Epithelial cell of esophagus (primary cell): ENCODE data around the gene NLRP4.

Experiments
- DNase-seq: peaks from one replicate; pipeline ENCODE4 v3.0.0; 2010; ENCODE audit warnings: low read depth
- H3K4me3 ChIP-seq: 2 replicates; pipeline ENCODE4 v1.5.1; 2011; ENCODE audit warnings: mild to moderate bottlenecking, low read length, control low read depth
- CTCF ChIP-seq: IDR thresholded peaks from 2 replicates; pipeline ENCODE4 v1.5.1; 2011; ENCODE audit warnings: low read depth, mild to moderate bottlenecking, low read length, control low read depth, inconsistent platforms; ENCODE audit not compliant: insufficient read depth; ENCODE audit errors: missing control alignments

Gene NLRP4

GRCh38 chr19:55867101-55867500 is 30.8 kb downstream of the NLRP4 start:
- H3K4me3 ChIP-seq = no peak overlapping the region
- no peak for DNase-seq
- no peak for TF ChIP-seq CTCF

GRCh38 chr19:55870736-55871135 is 34.4 kb downstream of the NLRP4 start:
- DNase-seq = no peak
- no peak overlapping the region for H3K4me3 ChIP-seq
- no peak for TF ChIP-seq CTCF

- no peak for DNase-seq
- TF ChIP-seq CTCF = no peak
- no peak overlapping the region for H3K4me3 ChIP-seq
Measured at GRCh38 chr19:55877211-55877610, 40.9 kb downstream of the NLRP4 start.

GRCh38 chr19:55882626-55883025 is 46.3 kb downstream of the NLRP4 start:
- DNase-seq = no peak
- no peak for TF ChIP-seq CTCF
- no peak overlapping the region for H3K4me3 ChIP-seq

GRCh38 chr19:55898911-55899310 is 62.6 kb downstream of the NLRP4 start:
- no peak overlapping the region for H3K4me3 ChIP-seq
- DNase-seq = no peak
- no peak for TF ChIP-seq CTCF

- no peak for DNase-seq
- TF ChIP-seq CTCF = no peak
- H3K4me3 ChIP-seq = no peak overlapping the region
Measured at GRCh38 chr19:55901369-55902079, 65.2 kb downstream of the NLRP4 start.

- no peak for DNase-seq
- no peak for TF ChIP-seq CTCF
- H3K4me3 ChIP-seq = no peak overlapping the region
Measured at GRCh38 chr19:55902080-55902751, 65.9 kb downstream of the NLRP4 start.
